NCI-H2196 treated with DMSO at 0.1 percent for 48 hours (cell line): Measurements from ENCODE around the gene PHKB.

Source experiments
- DNase-seq: peaks from one replicate; lab custom pipeline; 2025; ENCODE audit not compliant: unreplicated experiment; lab: John Stamatoyannopoulos, UW

Gene PHKB

GRCh38 chr16:47611848-47612493 is 150.8 kb downstream of the PHKB start:
- no peak for DNase-seq

DNA sequence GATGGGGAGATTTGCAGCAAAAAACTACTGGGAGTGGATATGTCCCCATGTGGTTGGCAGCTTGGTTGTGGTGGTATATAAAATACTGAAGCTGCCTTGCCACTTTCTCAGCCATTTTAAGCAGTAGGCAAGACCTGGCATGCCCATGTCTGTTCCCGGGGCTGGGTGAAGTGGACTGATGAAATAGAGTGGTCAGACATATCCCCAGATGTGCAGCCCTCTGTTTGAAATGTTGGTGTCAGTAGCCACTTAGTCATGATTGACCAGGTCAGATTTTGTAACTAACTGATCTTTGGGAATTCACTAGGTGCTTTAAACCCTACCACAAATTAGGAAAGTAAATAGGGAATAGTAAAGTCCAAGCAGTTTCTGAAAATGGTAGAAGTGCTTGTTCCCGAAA is 151.6 kb downstream of the PHKB start:
- no peak for DNase-seq

- DNase-seq: no peak
Observed at GRCh38 chr16:47613251-47613650, 152.1 kb downstream of the PHKB start.

DNA sequence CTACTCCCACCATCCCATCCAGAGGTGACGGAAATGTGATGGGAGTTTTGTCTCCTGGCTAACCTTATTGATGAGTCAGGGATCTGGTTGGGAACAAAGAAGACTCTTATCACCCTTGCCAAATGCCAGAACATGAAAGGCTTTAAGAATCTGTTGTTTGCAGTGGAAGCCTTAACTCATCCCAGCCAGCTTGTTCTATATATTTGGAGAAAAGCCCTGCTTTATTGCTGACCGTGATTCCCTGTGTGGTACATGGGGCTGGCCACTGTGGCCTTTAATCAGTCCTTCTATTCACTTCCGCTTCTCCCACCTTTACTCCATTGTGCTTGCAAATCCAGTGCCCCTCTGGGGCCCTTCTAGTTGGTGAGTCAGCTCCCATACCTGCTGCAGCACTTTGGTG is 156.6 kb downstream of the PHKB start:
- no peak for DNase-seq

GRCh38 chr16:47622451-47623176 is 161.5 kb downstream of the PHKB start:
- DNase-seq: no peak

DNA sequence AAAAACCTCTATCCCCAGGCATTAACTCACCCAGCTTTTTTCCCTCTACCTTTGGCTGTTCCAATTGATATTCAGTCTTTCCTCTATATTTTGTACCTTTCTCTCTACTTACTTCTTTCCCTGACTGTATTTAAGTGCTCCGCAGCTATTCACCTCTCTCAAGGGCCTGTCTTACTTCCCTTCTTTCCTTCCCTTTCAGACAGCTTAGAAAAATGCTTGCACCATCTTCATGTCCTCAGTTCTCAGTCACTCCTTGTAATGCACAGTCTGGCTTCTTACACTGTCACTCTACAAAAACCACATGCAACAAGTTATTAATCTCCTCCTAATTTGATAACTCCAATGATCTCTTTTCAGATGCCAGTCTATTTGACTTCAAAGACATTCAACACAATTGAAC is 163.4 kb downstream of the PHKB start:
- DNase-seq: no peak

DNA sequence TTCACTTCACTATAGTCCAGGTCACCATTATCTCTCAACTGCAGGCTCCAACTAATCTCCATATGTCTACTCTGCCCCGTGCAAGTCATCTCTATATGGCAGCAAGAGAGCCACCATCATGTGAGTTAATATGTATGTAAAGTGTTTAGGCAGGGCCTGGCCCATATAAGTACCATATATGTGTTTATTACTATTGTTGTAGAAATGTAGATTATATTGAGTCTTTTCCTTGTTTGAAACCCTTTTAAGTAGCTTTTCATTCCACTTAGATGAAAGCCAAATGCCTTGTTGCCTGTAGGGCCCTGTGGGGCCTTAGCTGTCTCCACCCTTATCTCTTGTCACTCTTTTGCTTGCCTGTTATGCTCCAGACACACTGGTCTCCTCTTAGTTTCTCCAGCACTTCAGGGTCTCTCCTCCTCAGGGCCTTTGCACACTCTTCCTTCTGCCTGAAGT is 164.0 kb downstream of the PHKB start:
- no peak for DNase-seq

DNA sequence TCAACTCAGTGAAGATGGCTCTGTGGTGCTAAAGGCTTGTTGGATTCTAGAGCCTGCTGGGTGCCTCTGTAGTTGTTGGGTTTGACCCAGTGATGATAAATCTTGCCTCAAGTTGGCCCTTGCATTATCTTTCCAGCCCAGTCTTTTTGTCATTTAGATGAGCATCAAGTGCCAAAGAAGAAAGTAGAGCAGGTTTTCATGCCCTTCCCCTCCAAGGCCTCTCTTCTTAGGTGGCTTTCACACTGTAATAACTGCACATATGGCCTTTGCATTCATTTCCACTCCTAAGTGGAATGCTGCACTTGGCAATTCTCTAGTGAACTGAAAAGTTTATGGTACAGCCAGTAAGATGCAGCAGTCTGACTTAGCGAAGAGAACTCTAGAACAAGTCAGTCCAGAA is 165.1 kb downstream of the PHKB start:
- DNase-seq: no peak

GRCh38 chr16:47627085-47627639 is 166.0 kb downstream of the PHKB start:
- no peak for DNase-seq

DNA sequence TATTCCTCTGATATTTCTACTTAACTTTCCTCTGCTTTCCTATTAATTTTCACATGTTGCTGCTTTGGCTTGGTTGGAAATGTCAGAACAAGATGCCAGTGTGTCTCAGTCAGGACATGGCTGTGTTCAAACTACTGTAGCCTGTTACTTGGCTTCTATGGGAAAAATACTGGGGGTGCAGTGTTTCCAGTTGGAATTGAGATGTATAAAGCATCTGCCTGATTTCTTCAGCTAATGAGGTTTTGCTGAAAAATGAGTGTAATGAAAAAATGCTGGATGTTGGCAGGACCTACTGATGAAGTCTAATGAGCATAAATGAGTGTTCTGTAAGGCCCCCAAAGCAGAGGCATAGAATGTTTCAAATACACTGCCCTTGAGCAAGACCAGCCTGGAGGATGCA is 166.6 kb downstream of the PHKB start:
- no peak for DNase-seq

DNA sequence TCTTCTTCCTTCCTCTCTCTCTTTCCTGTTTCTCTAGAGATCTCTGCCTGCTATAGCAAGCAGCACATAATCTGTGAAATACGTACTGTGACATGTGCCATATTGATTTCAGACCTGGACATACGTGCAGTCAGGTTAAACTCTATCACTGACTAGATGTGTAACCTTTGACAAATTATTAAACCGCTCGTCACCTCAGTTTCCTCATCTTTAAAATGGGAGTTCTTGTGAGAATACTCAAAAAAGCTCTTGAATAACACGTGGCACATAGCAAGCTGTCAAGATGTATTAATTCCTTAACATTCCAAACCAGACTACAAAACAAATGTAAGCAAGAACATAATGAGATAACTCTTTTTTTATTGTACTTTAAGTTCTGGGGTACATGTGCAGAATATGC is 170.0 kb downstream of the PHKB start:
- DNase-seq: no peak

DNA sequence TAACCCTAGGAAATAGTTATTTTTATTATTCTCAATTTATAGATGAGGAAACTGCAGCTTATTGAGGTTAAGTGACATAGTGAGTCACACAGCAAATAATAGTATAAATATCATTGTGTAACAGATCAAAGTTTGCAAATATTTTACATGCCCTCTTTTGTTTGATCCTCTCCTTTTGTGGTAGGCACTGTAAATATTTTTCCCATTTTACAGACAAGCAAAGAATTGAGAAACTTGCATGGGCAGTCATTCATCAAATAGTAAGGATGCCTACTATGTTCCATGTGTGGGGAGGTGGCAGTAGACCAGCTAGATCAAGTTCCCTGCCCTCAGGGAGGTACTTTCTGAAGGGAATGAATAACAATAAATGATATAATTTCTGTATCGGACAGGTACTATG is 173.0 kb downstream of the PHKB start:
- no peak for DNase-seq

DNA sequence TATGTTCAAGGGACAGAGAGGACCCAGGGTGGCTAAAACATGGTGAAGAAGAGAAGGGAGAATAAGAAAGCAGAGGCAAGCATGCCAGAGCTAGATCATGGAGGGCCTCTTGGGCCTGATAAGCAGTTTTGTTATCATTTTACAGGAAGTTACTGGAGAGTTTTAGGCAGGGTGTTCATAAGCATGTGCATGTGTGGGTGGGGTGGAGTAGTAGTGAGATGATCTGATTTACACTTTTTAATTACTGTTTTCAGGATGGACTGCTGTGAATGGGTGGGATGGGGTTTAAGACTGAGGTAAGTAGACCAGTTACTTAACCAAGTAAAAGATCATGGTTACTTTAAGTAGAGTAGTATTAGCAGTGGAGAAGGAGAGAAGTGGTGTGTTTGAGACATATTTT is 173.6 kb downstream of the PHKB start:
- DNase-seq: no peak

GRCh38 chr16:47636501-47637099 is 175.5 kb downstream of the PHKB start:
- no peak for DNase-seq

- no peak for DNase-seq
Observed at GRCh38 chr16:47638175-47638574, 177.0 kb downstream of the PHKB start.

GRCh38 chr16:47640661-47641060 is 179.5 kb downstream of the PHKB start:
- no peak for DNase-seq

- no peak for DNase-seq
Observed at GRCh38 chr16:47643323-47644000, 182.3 kb downstream of the PHKB start.

GRCh38 chr16:47644166-47644565 is 183.0 kb downstream of the PHKB start:
- DNase-seq: no peak

GRCh38 chr16:47644661-47645060 is 183.5 kb downstream of the PHKB start:
- no peak for DNase-seq

GRCh38 chr16:47646914-47647313 is 185.8 kb downstream of the PHKB start:
- no peak for DNase-seq

- no peak for DNase-seq
Observed at GRCh38 chr16:47657032-47657431, 195.9 kb downstream of the PHKB start.

DNA sequence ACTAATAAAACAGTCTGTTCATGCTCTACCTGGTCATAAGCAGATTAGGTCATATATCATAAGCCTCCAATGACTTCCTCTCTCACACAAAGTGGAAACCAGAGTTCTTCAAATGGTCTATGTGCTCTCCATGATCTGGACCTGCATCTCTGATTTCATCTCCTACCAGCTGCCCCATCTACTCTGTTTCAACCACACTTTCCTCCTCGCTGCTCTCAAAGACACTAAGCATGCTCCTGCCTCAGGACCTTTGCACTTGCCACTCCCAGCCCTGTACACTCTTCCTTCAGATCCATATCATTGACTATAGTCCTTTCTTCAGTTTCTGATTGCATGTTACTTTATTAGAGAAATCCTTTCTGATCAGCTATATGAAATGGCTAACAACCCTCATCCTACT is 196.8 kb downstream of the PHKB start:
- DNase-seq: no peak
